ENCODE results near the gene ECE2.

DNA sequence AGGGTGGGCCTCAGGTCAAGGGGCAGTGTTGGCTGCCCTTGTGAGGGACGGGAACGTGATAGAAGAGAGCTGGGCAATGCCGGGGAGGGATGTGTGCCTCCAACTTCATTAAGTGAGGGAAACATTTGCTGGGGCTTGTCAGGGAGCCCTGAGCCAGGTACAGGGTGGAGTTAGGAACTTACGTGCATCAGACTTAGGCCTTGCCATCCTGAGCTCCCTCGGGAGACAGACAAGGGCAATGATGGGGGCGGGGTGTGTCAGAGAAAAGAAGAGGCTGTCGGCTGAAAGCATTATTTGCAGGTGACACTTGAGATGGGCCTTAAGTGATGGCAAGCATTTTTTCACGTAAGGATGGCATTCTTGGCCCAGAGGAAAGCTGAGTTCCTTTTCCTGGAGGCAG lies 63.2 kb downstream of the ECE2 start:
- TF ChIP-seq, protein P1, sequence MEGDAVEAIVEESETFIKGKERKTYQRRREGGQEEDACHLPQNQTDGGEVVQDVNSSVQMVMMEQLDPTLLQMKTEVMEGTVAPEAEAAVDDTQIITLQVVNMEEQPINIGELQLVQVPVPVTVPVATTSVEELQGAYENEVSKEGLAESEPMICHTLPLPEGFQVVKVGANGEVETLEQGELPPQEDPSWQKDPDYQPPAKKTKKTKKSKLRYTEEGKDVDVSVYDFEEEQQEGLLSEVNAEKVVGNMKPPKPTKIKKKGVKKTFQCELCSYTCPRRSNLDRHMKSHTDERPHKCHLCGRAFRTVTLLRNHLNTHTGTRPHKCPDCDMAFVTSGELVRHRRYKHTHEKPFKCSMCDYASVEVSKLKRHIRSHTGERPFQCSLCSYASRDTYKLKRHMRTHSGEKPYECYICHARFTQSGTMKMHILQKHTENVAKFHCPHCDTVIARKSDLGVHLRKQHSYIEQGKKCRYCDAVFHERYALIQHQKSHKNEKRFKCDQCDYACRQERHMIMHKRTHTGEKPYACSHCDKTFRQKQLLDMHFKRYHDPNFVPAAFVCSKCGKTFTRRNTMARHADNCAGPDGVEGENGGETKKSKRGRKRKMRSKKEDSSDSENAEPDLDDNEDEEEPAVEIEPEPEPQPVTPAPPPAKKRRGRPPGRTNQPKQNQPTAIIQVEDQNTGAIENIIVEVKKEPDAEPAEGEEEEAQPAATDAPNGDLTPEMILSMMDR (IDR thresholded peaks at IDR 0.05; ENCODE audit: low read length) = no peak
- no peak for TF ChIP-seq EZH2 (IDR thresholded peaks at IDR 0.05; ENCODE audit: borderline replicate concordance, low read length)

All from OCI-LY1 (cell line).